Erythroblast (primary cell): ENCODE results near the gene SSBP2.
"Not testable (repeated sequence)": the region's sequence is repeated elsewhere in the genome, so short reads cannot be mapped to it uniquely, and the experiment has no call there.

Experiments used
- GATA1 ChIP-seq: IDR thresholded peaks from 2 replicates; pipeline ENCODE4 v1.6.1; 2011; ENCODE audit warnings: low read depth, mild to moderate bottlenecking, control low read depth, low read length, moderate library complexity
- POLR2A ChIP-seq: IDR thresholded peaks from 2 replicates; pipeline ENCODE4 v1.6.1; 2011; ENCODE audit warnings: mild to moderate bottlenecking, low read length

- not testable (repeated sequence) for TF ChIP-seq POLR2A, GATA1
These were observed 90.3 kb downstream of the SSBP2 start for GRCh38 chr5:81660624-81661023.
